Measurements from ENCODE around the gene ARHGEF4.

Gene ARHGEF4

GRCh38 chr2:131050896-131051295, 214.2 kb downstream of the ARHGEF4 start:
- CTCF ChIA-PET = interaction anchor here (1.2 to 2.7 kb wide), 3 partner anchors 9 to 15 kb away, joined by 3 to 9 read pairs (median 3); no protein-coding TSS in a partner anchor
- POLR2A ChIA-PET = no interaction called here
- DNase-seq (ENCODE audit: extremely low spot score) = no peak
- TF ChIP-seq CTCF (IDR thresholded peaks at IDR 0.05; ENCODE audit: control extremely low read depth, extremely low read depth, low read depth, missing control alignments) = no peak

- ChIA-PET CTCF (interaction anchor here (2.7 kb wide), 1 partner anchor 8 kb away, joined by 9 read pairs; no protein-coding TSS in a partner anchor), POLR2A (no interaction called here)
- no peak for DNase-seq (ENCODE audit: extremely low spot score)
- no peak for TF ChIP-seq CTCF (IDR thresholded peaks at IDR 0.05; ENCODE audit: control extremely low read depth, extremely low read depth, low read depth, missing control alignments)
These were observed 216.1 kb downstream of the ARHGEF4 start for GRCh38 chr2:131052741-131053263.

GRCh38 chr2:131054488-131054887, 217.8 kb downstream of the ARHGEF4 start:
- TF ChIP-seq CTCF (IDR thresholded peaks at IDR 0.05; ENCODE audit: control extremely low read depth, extremely low read depth, low read depth, missing control alignments) = no peak
- ChIA-PET POLR2A (no interaction called here), CTCF (interaction anchor here (1.3 kb wide), 1 partner anchor 13 kb away, joined by 3 read pairs; no protein-coding TSS in a partner anchor)
- no peak for DNase-seq (ENCODE audit: extremely low spot score)

- TF ChIP-seq CTCF (IDR thresholded peaks at IDR 0.05; ENCODE audit: control extremely low read depth, extremely low read depth, low read depth, missing control alignments) = no peak
- POLR2A ChIA-PET = no interaction called here
- CTCF ChIA-PET = interaction anchor here (1.3 kb wide), 1 partner anchor 12 kb away, joined by 3 read pairs; no protein-coding TSS in a partner anchor
- DNase-seq (ENCODE audit: extremely low spot score) = no peak
These were observed 218.7 kb downstream of the ARHGEF4 start for GRCh38 chr2:131055169-131056065.

GRCh38 chr2:131056204-131056931, 219.7 kb downstream of the ARHGEF4 start:
- ChIA-PET POLR2A (no interaction called here), CTCF (no interaction called here)
- DNase-seq (ENCODE audit: extremely low spot score) = no peak
- TF ChIP-seq CTCF (IDR thresholded peaks at IDR 0.05; ENCODE audit: control extremely low read depth, extremely low read depth, low read depth, missing control alignments) = no peak

GRCh38 chr2:131056932-131057287, 220.2 kb downstream of the ARHGEF4 start:
- TF ChIP-seq CTCF (IDR thresholded peaks at IDR 0.05; ENCODE audit: control extremely low read depth, extremely low read depth, low read depth, missing control alignments) = no peak
- CTCF ChIA-PET = interaction anchor here (2.3 kb wide), 1 partner anchor 16 kb away, joined by 6 read pairs; no protein-coding TSS in a partner anchor
- POLR2A ChIA-PET = no interaction called here
- DNase-seq (ENCODE audit: extremely low spot score) = no peak
